ENCODE results near the gene HSD17B14. TPM values are rescaled to one million over a fixed set of nuclear protein-coding genes. Genes with fewer than 3 reads are reported as not detected.
"Not testable (repeated sequence)": the region's sequence is repeated elsewhere in the genome, so short reads cannot be mapped to it uniquely, and the experiment has no call there.

Gene HSD17B14
- total RNA-seq, 1 donor from 2014 or later = 0.44 TPM

- no peak overlapping the region for H3K27ac Mint-ChIP-seq
- peaks cover 14% of the 10 kb centered on the region for H3K27me3 Mint-ChIP-seq
- no peaks in the 10 kb centered on the region for H3K9me3 Mint-ChIP-seq
- H3K36me3 Mint-ChIP-seq (ENCODE audit: low read depth) = no peaks in the 10 kb centered on the region
- H3K4me3 Mint-ChIP-seq = no peak overlapping the region
- no peaks in the 10 kb centered on the region for H3K4me1 Mint-ChIP-seq
- intact Hi-C loops (cut with micrococcal nuclease) = no loop called here
- no peak for DNase-seq
Measured at GRCh38 chr19:48768994-48769713, 67.1 kb downstream of the HSD17B14 start.

GRCh38 chr19:48768171-48768753 lies 68.0 kb downstream of the HSD17B14 start:
- DNase-seq; H3K9me3 Mint-ChIP-seq; H3K4me1 Mint-ChIP-seq; H3K36me3 Mint-ChIP-seq (ENCODE audit: low read depth); H3K4me3 Mint-ChIP-seq; intact Hi-C loops (cut with micrococcal nuclease); H3K27ac Mint-ChIP-seq: not testable (repeated sequence)
- H3K27me3 Mint-ChIP-seq = peaks cover 14% of the 10 kb centered on the region

GRCh38 chr19:48765816-48766215 lies 70.5 kb downstream of the HSD17B14 start:
- DNase-seq; intact Hi-C loops (cut with micrococcal nuclease); H3K36me3 Mint-ChIP-seq (ENCODE audit: low read depth); H3K4me3 Mint-ChIP-seq; H3K9me3 Mint-ChIP-seq; H3K27ac Mint-ChIP-seq; H3K4me1 Mint-ChIP-seq: not testable (repeated sequence)
- peaks cover 24% of the 10 kb centered on the region for H3K27me3 Mint-ChIP-seq

Other genes with a start within 250 kb of the HSD17B14 start
- gene SPACA4, start 229.7 kb downstream of the HSD17B14 start, total RNA-seq = not detected in 2 replicates
- gene FAM83E, start 221.4 kb downstream of the HSD17B14 start, total RNA-seq = 5.1 and 6.4 TPM in 2 replicates
- gene RPL18, start 217.3 kb downstream of the HSD17B14 start, total RNA-seq = 1,885 and 1,938 TPM in 2 replicates
- 36.4 and 39.0 TPM in 2 replicates for gene SPHK2, start 217.0 kb downstream of the HSD17B14 start, total RNA-seq
- gene DBP, start 199.1 kb downstream of the HSD17B14 start, total RNA-seq = 10.7 and 11.2 TPM in 2 replicates
- 10.9 and 12.5 TPM in 2 replicates for gene CA11, start 190.3 kb downstream of the HSD17B14 start, total RNA-seq
- gene NTN5, start 163.5 kb downstream of the HSD17B14 start, total RNA-seq = 0.30 and 0.78 TPM in 2 replicates
- not detected in 2 replicates for gene FUT2, start 140.5 kb downstream of the HSD17B14 start, total RNA-seq
- gene MAMSTR, start 116.8 kb downstream of the HSD17B14 start, total RNA-seq = 1.2 and 1.4 TPM in 2 replicates
- gene RASIP1, start 95.9 kb downstream of the HSD17B14 start, total RNA-seq = 0.71 and 0.82 TPM in 2 replicates
- gene IZUMO1, start 89.6 kb downstream of the HSD17B14 start, total RNA-seq = 0.21 TPM in 1 of 2 replicates, not detected in the other
- gene FUT1, start 83.8 kb downstream of the HSD17B14 start, total RNA-seq = 0.23 and 0.26 TPM in 2 replicates
- not detected in 2 replicates for gene FGF21, start 81.0 kb downstream of the HSD17B14 start, total RNA-seq
- 90.3 and 95.7 TPM in 2 replicates for gene BCAT2, start 25.5 kb downstream of the HSD17B14 start, total RNA-seq
- 1.8 and 1.9 TPM in 2 replicates for gene PLEKHA4, start 32.1 kb upstream of the HSD17B14 start, total RNA-seq
- gene PPP1R15A, start 35.9 kb upstream of the HSD17B14 start, total RNA-seq = 40.5 and 42.1 TPM in 2 replicates
- gene TULP2, start 62.3 kb upstream of the HSD17B14 start, total RNA-seq = not detected in 2 replicates
- gene NUCB1, start 63.8 kb upstream of the HSD17B14 start, total RNA-seq = 116 and 117 TPM in 2 replicates
- gene DHDH, start 97.2 kb upstream of the HSD17B14 start, total RNA-seq = 0.35 TPM in 1 of 2 replicates, not detected in the other
- gene BAX, start 118.4 kb upstream of the HSD17B14 start, total RNA-seq = 257 and 298 TPM in 2 replicates
- 696 and 697 TPM in 2 replicates for gene FTL, start 128.8 kb upstream of the HSD17B14 start, total RNA-seq
- gene GYS1, start 156.8 kb upstream of the HSD17B14 start, total RNA-seq = 73.8 and 77.8 TPM in 2 replicates
- gene RUVBL2, start 157.4 kb upstream of the HSD17B14 start, total RNA-seq = 190 and 195 TPM in 2 replicates
- not detected in 2 replicates for gene LHB, start 180.6 kb upstream of the HSD17B14 start, total RNA-seq
- not detected in 2 replicates for gene CGB3, start 187.8 kb upstream of the HSD17B14 start, total RNA-seq
- gene CGB2, start 195.4 kb upstream of the HSD17B14 start, total RNA-seq = not detected in 2 replicates
- not detected in 2 replicates for gene CGB1, start 200.4 kb upstream of the HSD17B14 start, total RNA-seq
- not detected in 2 replicates for gene CGB5, start 207.4 kb upstream of the HSD17B14 start, total RNA-seq
- not detected in 2 replicates for gene CGB8, start 212.6 kb upstream of the HSD17B14 start, total RNA-seq
- gene CGB7, start 221.3 kb upstream of the HSD17B14 start, total RNA-seq = not detected in 2 replicates
- not detected in 2 replicates for gene NTF4, start 228.3 kb upstream of the HSD17B14 start, total RNA-seq
- not detected in 2 replicates for gene KCNA7, start 236.2 kb upstream of the HSD17B14 start, total RNA-seq
- gene SNRNP70, start 249.0 kb upstream of the HSD17B14 start, total RNA-seq = 270 and 281 TPM in 2 replicates